ENCODE results near the gene DAPK2. TPM values are rescaled to one million over a fixed set of nuclear protein-coding genes. Genes with fewer than 3 reads are reported as not detected.

The DAPK2 gene
- total and polyA plus RNA-seq, 2 of the 13 experiments (the other 11 are each of a cell fraction or from before 2014, with no cell fraction given): 0.33 to 0.63 TPM

- Histone ChIP-seq H3K4me1 (ENCODE audit: insufficient read depth, low read length) (no peaks in the 10 kb centered on the region), H3K9me3 (ENCODE audit: low read length) (no peaks in the 10 kb centered on the region), H3K9ac (ENCODE audit: insufficient read depth, low read depth, low read length) (no peak overlapping the region), H4K20me1 (ENCODE audit: insufficient read depth, low read length) (no peaks in the 10 kb centered on the region), H3K27ac (ENCODE audit: extremely low read length, insufficient read depth, low read length) (no peak overlapping the region), H3K79me2 (ENCODE audit: insufficient read depth, low read length) (no peaks in the 10 kb centered on the region), H3K4me3 (replicated peaks in 1 of 3; ENCODE audit: insufficient read depth in 1 of 3, low read depth in 2 of 3, low read length in 3 of 3) (no peak overlapping the region), H2AFZ (ENCODE audit: low read length) (no peak overlapping the region), H3K27me3 (ENCODE audit: control insufficient read depth in 1 of 2, insufficient read depth in 2 of 2, low read length in 2 of 2) (peaks cover 0 to 1% of the 10 kb centered on the region in 2 experiments; a peak in 1 of 5 replicates), H3K36me3 (replicated peaks in 1 of 2; ENCODE audit: control insufficient read depth in 1 of 2, insufficient read depth in 2 of 2, low read length in 2 of 2) (no peaks in the 10 kb centered on the region), H3K4me2 (ENCODE audit: low read depth, low read length) (no peak overlapping the region)
- WGBS (ENCODE audit: low lambda C conversion rate): 61% methylated on average over 4 of the region's 4 CpGs
- intact Hi-C loops (cut with micrococcal nuclease; ENCODE audit: unreplicated experiment) (no loop called here), in situ Hi-C loops (cut with HindIII; ENCODE audit: extremely low pct_ligation_motif_present, low pct_unique_long_range_greater_than_20kb) (no loop called here)
- ChIA-PET CTCF (ENCODE audit: low intra/inter-chr PET ratio, low total read pairs) (no interaction called here), POLR2A (no interaction called here)
- ATAC-seq (no peak), FAIRE-seq (no peak), DNase-seq (ENCODE audit: low spot score) (no peak)
- TF ChIP-seq ZNF891 (CRISPR knock-in tag; IDR thresholded peaks at IDR 0.05) (no peak), KIAA2018 (CRISPR knock-in tag; IDR thresholded peaks at IDR 0.05; ENCODE audit: borderline replicate concordance) (no peak), ZNF574 (CRISPR knock-in tag; IDR thresholded peaks at IDR 0.05) (no peak), NCOA1 (CRISPR knock-in tag; IDR thresholded peaks at IDR 0.05) (no peak)
- TF ChIP-seq, protein P1, sequence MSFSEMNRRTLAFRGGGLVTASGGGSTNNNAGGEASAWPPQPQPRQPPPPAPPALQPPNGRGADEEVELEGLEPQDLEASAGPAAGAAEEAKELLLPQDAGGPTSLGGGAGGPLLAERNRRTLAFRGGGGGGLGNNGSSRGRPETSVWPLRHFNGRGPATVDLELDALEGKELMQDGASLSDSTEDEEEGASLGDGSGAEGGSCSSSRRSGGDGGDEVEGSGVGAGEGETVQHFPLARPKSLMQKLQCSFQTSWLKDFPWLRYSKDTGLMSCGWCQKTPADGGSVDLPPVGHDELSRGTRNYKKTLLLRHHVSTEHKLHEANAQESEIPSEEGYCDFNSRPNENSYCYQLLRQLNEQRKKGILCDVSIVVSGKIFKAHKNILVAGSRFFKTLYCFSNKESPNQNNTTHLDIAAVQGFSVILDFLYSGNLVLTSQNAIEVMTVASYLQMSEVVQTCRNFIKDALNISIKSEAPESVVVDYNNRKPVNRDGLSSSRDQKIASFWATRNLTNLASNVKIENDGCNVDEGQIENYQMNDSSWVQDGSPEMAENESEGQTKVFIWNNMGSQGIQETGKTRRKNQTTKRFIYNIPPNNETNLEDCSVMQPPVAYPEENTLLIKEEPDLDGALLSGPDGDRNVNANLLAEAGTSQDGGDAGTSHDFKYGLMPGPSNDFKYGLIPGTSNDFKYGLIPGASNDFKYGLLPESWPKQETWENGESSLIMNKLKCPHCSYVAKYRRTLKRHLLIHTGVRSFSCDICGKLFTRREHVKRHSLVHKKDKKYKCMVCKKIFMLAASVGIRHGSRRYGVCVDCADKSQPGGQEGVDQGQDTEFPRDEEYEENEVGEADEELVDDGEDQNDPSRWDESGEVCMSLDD (CRISPR knock-in tag; IDR thresholded peaks at IDR 0.05; ENCODE audit: borderline replicate concordance): no peak
- BruUV-seq (replicated peaks): no TSS peak
Measured at GRCh38 chr15:64030123-64030522, 16.2 kb downstream of the DAPK2 start.

Data from HepG2 (cell line).